Measurements from ENCODE around the gene LNX1.

Gene LNX1

GRCh38 chr4:53601251-53601764 lies 10.0 kb upstream of the LNX1 start:
- TF ChIP-seq MAX (IDR thresholded peaks at IDR 0.05; ENCODE audit: low read depth, low read length) (peak; percentile 48), POLR2A (IDR thresholded peaks at IDR 0.05; ENCODE audit: extremely low read depth, insufficient read length) (no peak), CTCF (IDR thresholded peaks at IDR 0.05; ENCODE audit: low read depth, low read length) (peak; percentile 64), MYC (IDR thresholded peaks at IDR 0.05; ENCODE audit: low read depth, low read length) (peak; percentile 60; the same call in 1 of the 2 replicates)
- no peak overlapping the region for H3K4me3 ChIP-seq (ENCODE audit: low read depth, low read length)
- DNase-seq (ENCODE audit: low read depth) = peak; percentile 69

- no peak for DNase-seq (ENCODE audit: low read depth)
- TF ChIP-seq POLR2A (IDR thresholded peaks at IDR 0.05; ENCODE audit: extremely low read depth, insufficient read length) = no peak
- TF ChIP-seq MYC (IDR thresholded peaks at IDR 0.05; ENCODE audit: low read depth, low read length) = no peak
- TF ChIP-seq MAX (IDR thresholded peaks at IDR 0.05; ENCODE audit: low read depth, low read length) = no peak
- TF ChIP-seq CTCF (IDR thresholded peaks at IDR 0.05; ENCODE audit: low read depth, low read length) = no peak
- H3K4me3 ChIP-seq (ENCODE audit: low read depth, low read length) = no peak overlapping the region
Measured at GRCh38 chr4:53599632-53600031, 8.3 kb upstream of the LNX1 start.

- TF ChIP-seq MAX (IDR thresholded peaks at IDR 0.05; ENCODE audit: low read depth, low read length) (no peak), CTCF (IDR thresholded peaks at IDR 0.05; ENCODE audit: low read depth, low read length) (no peak), POLR2A (IDR thresholded peaks at IDR 0.05; ENCODE audit: extremely low read depth, insufficient read length) (no peak), MYC (IDR thresholded peaks at IDR 0.05; ENCODE audit: low read depth, low read length) (no peak)
- DNase-seq (ENCODE audit: low read depth) = no peak
Measured at GRCh38 chr4:53598901-53599300, 7.6 kb upstream of the LNX1 start.

GRCh38 chr4:53598483-53598882 lies 7.2 kb upstream of the LNX1 start:
- DNase-seq (ENCODE audit: low read depth) = no peak
- TF ChIP-seq CTCF (IDR thresholded peaks at IDR 0.05; ENCODE audit: low read depth, low read length) (no peak), MYC (IDR thresholded peaks at IDR 0.05; ENCODE audit: low read depth, low read length) (no peak), MAX (IDR thresholded peaks at IDR 0.05; ENCODE audit: low read depth, low read length) (no peak), POLR2A (IDR thresholded peaks at IDR 0.05; ENCODE audit: extremely low read depth, insufficient read length) (no peak)
- H3K4me3 ChIP-seq (ENCODE audit: low read depth, low read length) = no peak overlapping the region

More at GRCh38 chr4:53598901-53599300, 7.6 kb upstream of the LNX1 start:
- H3K4me3 ChIP-seq (ENCODE audit: low read depth, low read length) = no peak overlapping the region

GRCh38 chr4:53596901-53597300 lies 5.6 kb upstream of the LNX1 start:
- DNase-seq (ENCODE audit: low read depth) = no peak
- TF ChIP-seq MAX (IDR thresholded peaks at IDR 0.05; ENCODE audit: low read depth, low read length) = no peak
- no peak overlapping the region for H3K4me3 ChIP-seq (ENCODE audit: low read depth, low read length)

- no peak for DNase-seq (ENCODE audit: low read depth)
- no peak overlapping the region for H3K4me3 ChIP-seq (ENCODE audit: low read depth, low read length)
- TF ChIP-seq CTCF (IDR thresholded peaks at IDR 0.05; ENCODE audit: low read depth, low read length) (no peak), MAX (IDR thresholded peaks at IDR 0.05; ENCODE audit: low read depth, low read length) (no peak), POLR2A (IDR thresholded peaks at IDR 0.05; ENCODE audit: extremely low read depth, insufficient read length) (no peak), MYC (IDR thresholded peaks at IDR 0.05; ENCODE audit: low read depth, low read length) (no peak)
Measured at GRCh38 chr4:53595834-53596233, 4.5 kb upstream of the LNX1 start.

Measured in NB4 (cell line).